K562 (cell line): ENCODE data around the gene FRMPD3. TPM values are rescaled to one million over a fixed set of nuclear protein-coding genes. Genes with fewer than 3 reads are reported as not detected.

ENCODE experiments used
- ATAC-seq: fragments of 200-7000 bp; cut with Tn5 transposase; 3 replicates; pipeline ENCODE4 v1.9.1; 2020; ENCODE audit warnings: moderate library complexity
- BruUV-seq: library from RNA; stranded (reverse); fragments of 400-500 nt; replicated peaks from 2 replicates; lab custom pipeline; 2021; lab: Mats Ljungman, UMichigan
- CTCF ChIA-PET: fragments of 300-600 bp; formaldehyde crosslinking; extraction: SDS; loops from one replicate; lab custom pipeline; 2021; ENCODE audit warnings: low intra/inter-chr PET ratio; lab: Yijun Ruan, JAX
- POLR2A ChIA-PET: fragments of 300-600, 350-650 bp; sonication (Branson Sonifier 250); formaldehyde crosslinking; extraction: SDS; loops from one replicate; lab custom pipeline; 2021; ENCODE audit warnings: antibody characterized with exemption, inconsistent platforms; lab: Yijun Ruan, JAX
- DNase-seq, 4 experiments: peaks; one replicate each; pipeline versions ENCODE4 v3.0.0 to v3.0.0-alpha.2; 2011 to 2018; ENCODE audit warnings: low spot score in 3 of 4, mixed read lengths in 3 of 4; ENCODE audit errors: extremely low read depth in 1 of 4
- FAIRE-seq: peaks from 2 replicates; lab custom pipeline; 2011; peaks lifted over from hg19 to GRCh38; lab: Jason Lieb, UNC
- H2AFZ ChIP-seq: 2 replicates; pipeline ENCODE4 v1.6.0; 2011; ENCODE audit warnings: low read depth, low read length, control low read depth, inconsistent platforms
- H3K27ac ChIP-seq: fragments of 200-600 bp; 3 replicates; pipeline ENCODE4 v1.8.0; 2011; ENCODE audit warnings: low read depth, mild to moderate bottlenecking, control low read depth, inconsistent platforms, low read length, moderate library complexity, mixed read lengths; ENCODE audit errors: extremely low read depth
- H3K27me3 ChIP-seq, 2 experiments: fragments of 300-600 bp in 1 of 2; 2 replicates in 1 of 2; 3 replicates in 1 of 2; pipeline versions ENCODE4 v1.6.0 to v1.8.0; 2011; ENCODE audit warnings: inconsistent platforms in 2 of 2, low read length in 2 of 2, mild to moderate bottlenecking in 1 of 2, mixed read lengths in 1 of 2, moderate library complexity in 1 of 2; ENCODE audit not compliant: control insufficient read depth in 2 of 2, insufficient read depth in 2 of 2
- H3K36me3 ChIP-seq: fragments of 300-600 bp; 3 replicates; pipeline ENCODE4 v1.8.0; 2011; ENCODE audit warnings: mild to moderate bottlenecking, low read length, inconsistent platforms; ENCODE audit not compliant: control insufficient read depth, insufficient read depth
- H3K4me1 ChIP-seq, 2 experiments: fragments of 200-600 bp in 1 of 2; replicated peaks in 1 of 2; 2 replicates in 1 of 2; 3 replicates in 1 of 2; pipeline versions ENCODE4 v1.5.1 to v1.8.0; 2011; ENCODE audit warnings: inconsistent platforms in 2 of 2, low read length in 2 of 2, mild to moderate bottlenecking in 1 of 2, mixed read lengths in 1 of 2, moderate library complexity in 1 of 2; ENCODE audit not compliant: control insufficient read depth in 2 of 2, insufficient read depth in 2 of 2
- H3K4me2 ChIP-seq: 2 replicates; pipeline ENCODE4 v1.6.1; 2011; ENCODE audit warnings: low read length, control low read depth, inconsistent platforms, mixed read lengths; ENCODE audit not compliant: insufficient read depth
- H3K4me3 ChIP-seq: fragments of 200-600 bp; sonication (generic), shearing (Covaris generic); 2 replicates; pipeline ENCODE4 v1.5.1; 2016; ENCODE audit warnings: control low read depth, inconsistent platforms
- H3K79me2 ChIP-seq: fragments of 200-600 bp; 3 replicates; pipeline ENCODE4 v1.8.0; 2011; ENCODE audit warnings: low read length, inconsistent platforms; ENCODE audit not compliant: control insufficient read depth, insufficient read depth
- H3K9ac ChIP-seq, 2 experiments: 2 replicates each; pipeline versions ENCODE4 v1.6.0 to v1.6.1; 2011; ENCODE audit warnings: low read depth in 2 of 2, low read length in 2 of 2, control low read depth in 1 of 2, inconsistent platforms in 1 of 2, mild to moderate bottlenecking in 1 of 2, mixed read lengths in 1 of 2; ENCODE audit not compliant: insufficient read depth in 1 of 2
- H3K9me1 ChIP-seq: one replicate; pipeline ENCODE4 v1.6.0; 2011; ENCODE audit warnings: inconsistent platforms, mild to moderate bottlenecking, low read length, moderate library complexity; ENCODE audit not compliant: control insufficient read depth, insufficient read depth
- H3K9me3 ChIP-seq: replicated peaks from 2 replicates; pipeline ENCODE4 v1.5.1; 2011; ENCODE audit warnings: low read depth, low read length, inconsistent platforms; ENCODE audit not compliant: control insufficient read depth, insufficient read depth
- H4K20me1 ChIP-seq: replicated peaks from 2 replicates; pipeline ENCODE4 v1.6.1; 2011; ENCODE audit warnings: low read length, inconsistent platforms, mixed read lengths; ENCODE audit not compliant: control insufficient read depth, insufficient read depth
- BDP1 ChIP-seq: IDR thresholded peaks from 3 replicates; pipeline ENCODE4 v1.6.1; 2011; ENCODE audit not compliant: insufficient read length, insufficient read depth
- CUX1 ChIP-seq: fragments of 200-800 bp; sonication (Bioruptor generic); IDR thresholded peaks from 2 replicates; pipeline ENCODE4 v1.6.1; 2016; ENCODE audit warnings: missing genetic modification characterization, missing compliant biosample characterization
- GTF2B ChIP-seq: IDR thresholded peaks from 2 replicates; pipeline ENCODE4 v1.6.1; 2011; ENCODE audit not compliant: insufficient read length; ENCODE audit errors: extremely low read depth
- HDAC2 ChIP-seq: fragments of 450-650 bp; IDR thresholded peaks from 2 replicates; pipeline ENCODE4 v1.6.1; 2016; ENCODE audit warnings: mild to moderate bottlenecking
- HDAC6 ChIP-seq: IDR thresholded peaks from 2 replicates; pipeline ENCODE4 v1.6.1; 2012; ENCODE audit warnings: low read depth, mild to moderate bottlenecking, control low read depth, inconsistent platforms, low read length, moderate library complexity
- NCOR1 ChIP-seq: fragments of 450-650 bp; IDR thresholded peaks from 2 replicates; pipeline ENCODE4 v1.6.1; 2016; ENCODE audit warnings: mild to moderate bottlenecking, moderate library complexity
- NFIX ChIP-seq: fragments of 250-450 bp; sonication (Bioruptor Pico); IDR thresholded peaks from 2 replicates; pipeline ENCODE4 v1.4.0; 2020; ENCODE audit warnings: low read depth, mild to moderate bottlenecking, moderate library complexity
- POLR2AphosphoS2 ChIP-seq: IDR thresholded peaks from 2 replicates; pipeline ENCODE4 v1.6.1; 2012; ENCODE audit warnings: low read length, improper control_type of control experiment
- PPARD ChIP-seq: fragments of 250-450 bp; sonication (Bioruptor Pico); IDR thresholded peaks from 2 replicates; pipeline ENCODE4 v1.8.0; 2022; ENCODE audit warnings: inconsistent platforms, mild to moderate bottlenecking, moderate library complexity
- SP2 ChIP-seq: IDR thresholded peaks from 2 replicates; pipeline ENCODE4 v1.6.1; 2011; ENCODE audit warnings: mild to moderate bottlenecking, low read depth, low read length, moderate library complexity; ENCODE audit not compliant: poor library complexity, severe bottlenecking; ENCODE audit errors: extremely low read depth
- UBTF ChIP-seq, 2 experiments: IDR thresholded peaks; 2 replicates each; pipeline ENCODE4 v1.6.1; 2012; ENCODE audit warnings: improper control_type of control experiment in 2 of 2, low read depth in 2 of 2, low read length in 2 of 2, borderline replicate concordance in 1 of 2
- ZKSCAN3 ChIP-seq: fragments of 250-450 bp; sonication (Bioruptor Pico); IDR thresholded peaks from 2 replicates; pipeline ENCODE4 v1.4.0; 2020
- ZKSCAN8 ChIP-seq: fragments of 200-800 bp; sonication (Bioruptor generic); IDR thresholded peaks from 2 replicates; pipeline ENCODE4 v1.6.1; 2016; ENCODE audit warnings: missing genetic modification characterization, missing compliant biosample characterization
- ZNF253 ChIP-seq: fragments of 250-450 bp; sonication (Bioruptor Pico); conservative IDR thresholded peaks from 2 replicates; pipeline ENCODE4 v1.6.1; 2021; ENCODE audit warnings: mild to moderate bottlenecking
- WGBS: fragments of 100-300 bp; shearing (Covaris generic); methylation state at CpG from one replicate; pipeline ENCODE4 v1.1.6; 2016; ENCODE audit warnings: low coverage, mixed read lengths; ENCODE audit not compliant: insufficient coverage; ENCODE audit errors: missing lambda C conversion rate; 5-methylcytosine and 5-hydroxymethylcytosine counted together
- in situ Hi-C: fragments of 300-500 bp; cut with MboI; formaldehyde crosslinking; loops from 4 replicates; pipeline ENCODE4 v1.15.0; 2018; ENCODE audit warnings: inconsistent platforms, mixed read lengths
- intact Hi-C: fragments of 100-400 bp; cut with micrococcal nuclease; formaldehyde crosslinking; loops from 2 replicates; pipeline ENCODE4 v1.14.2; 2022
- polyA plus RNA-seq, 8 experiments: library from polyadenylated mRNA; depleted of rRNA in 4 of 8; stranded (reverse) in 5 of 8; unstranded in 3 of 8; fragments of >200 nt; fragmentation: Nextera tagmentation in 2 of 8; fragmentation: Illumina TruSeq in 1 of 8; extraction: Ambion mirVana in 2 of 8; extraction: Trizol in 1 of 8; gene quantifications; 2 replicates each; pipeline versions ENCODE4 v1.2.1 to v1.2.3, GENCODE V29; 2011 to 2014; ENCODE audit warnings: inconsistent platforms in 1 of 8, missing spikeins in 1 of 8
- total RNA-seq, 7 experiments: library from RNA; depleted of rRNA in 6 of 7; stranded (reverse); fragments of >200 nt in 6 of 7; fragmentation: Illumina TruSeq in 2 of 7; extraction: Trizol in 2 of 7; gene quantifications; 2 replicates each; pipeline versions ENCODE4 v1.2.1 to v1.2.3, GENCODE V29; 2011 to 2021; ENCODE audit warnings: low replicate concordance in 1 of 7

The FRMPD3 gene
- total and polyA plus RNA-seq, 9 of the 15 experiments (the other 6 are each of a cell fraction or from before 2014, with no cell fraction given), result not detected

GRCh38 chrX:107493141-107493540 lies 43.7 kb downstream of the FRMPD3 start (continued):
- TF ChIP-seq POLR2AphosphoS2 (no peak), BDP1 (no peak)
- TF ChIP-seq, all 486 proteins: peak for 0

- DNase-seq (no peak), FAIRE-seq (no peak), ATAC-seq (no peak)
- Histone ChIP-seq H3K4me1 (no peaks in the 10 kb centered on the region), H4K20me1 (no peaks in the 10 kb centered on the region), H3K9ac (no peak overlapping the region), H3K4me3 (no peak overlapping the region), H3K9me1 (no peaks in the 10 kb centered on the region), H3K27ac (no peak overlapping the region), H3K4me2 (no peak overlapping the region), H3K9me3 (no peaks in the 10 kb centered on the region), H2AFZ (no peak overlapping the region), H3K27me3 (no peaks in the 10 kb centered on the region; a peak in 1 of 5 replicates), H3K36me3 (no peaks in the 10 kb centered on the region), H3K79me2 (no peaks in the 10 kb centered on the region)
- BruUV-seq, result no TSS peak
- in situ Hi-C loops (no loop called here), intact Hi-C loops (no loop called here)
- ChIA-PET POLR2A (interaction anchor here (0.7 to 1.2 kb wide), 2 partner anchors 12 to 202 kb away, joined by 3 read pairs; no protein-coding TSS in a partner anchor), CTCF (no interaction called here)
- 0% methylated on average over 3 of the region's 3 CpGs for WGBS
- TF ChIP-seq CUX1, result no peak
- no peak for TF ChIP-seq NFIX (CRISPR knock-in tag)
- no peak for TF ChIP-seq PPARD
- TF ChIP-seq ZKSCAN8, result no peak
- TF ChIP-seq ZNF253 (CRISPR knock-in tag), result no peak
- no peak for TF ChIP-seq GTF2B
- TF ChIP-seq ZKSCAN3, result no peak
- TF ChIP-seq HDAC6, result no peak
- no peak for TF ChIP-seq HDAC2
- no peak for TF ChIP-seq SP2
- TF ChIP-seq UBTF (IDR thresholded peaks at IDR 0.05; ENCODE audit: borderline replicate concordance in 1 of 2, low read depth in 2 of 2, low read length in 2 of 2), result no peak
- TF ChIP-seq NCOR1, result no peak
Measured at GRCh38 chrX:107496786-107497185, 47.3 kb downstream of the FRMPD3 start.
